CD4-positive, alpha-beta T cell treated with Interleukin-6 at 100 ng/mL for 8 hours (primary cell): ENCODE data around the gene CMPK1.
"Not testable (repeated sequence)": the region's sequence is repeated elsewhere in the genome, so short reads cannot be mapped to it uniquely, and the experiment has no call there.

Experiments
- DNase-seq: peaks from one replicate; pipeline ENCODE4 v3.0.0-alpha.2; 2020; ENCODE audit warnings: mixed read lengths, low spot score

Gene CMPK1

GRCh38 chr1:47338249-47339077 lies 4.9 kb downstream of the CMPK1 start:
- no peak for DNase-seq

DNA sequence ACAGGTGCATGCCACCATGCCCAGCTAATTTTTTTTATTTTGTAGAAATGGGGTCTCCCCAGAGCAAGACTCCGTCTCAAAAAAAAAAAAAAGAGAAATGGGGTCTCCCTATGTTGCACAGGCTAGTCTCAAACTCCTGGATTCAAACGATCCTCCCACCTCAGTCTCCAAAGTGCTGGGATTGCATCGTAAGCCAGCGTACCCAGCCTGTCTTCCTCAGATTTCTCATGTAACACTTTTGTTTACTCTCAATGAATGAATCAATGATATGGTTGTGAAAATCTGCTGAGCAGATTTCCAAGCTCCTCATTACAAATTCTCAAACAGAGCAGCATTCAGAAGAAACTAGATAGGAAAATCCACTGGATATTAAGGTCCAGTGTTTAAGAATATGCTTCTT lies 6.6 kb downstream of the CMPK1 start:
- no peak for DNase-seq

GRCh38 chr1:47346979-47347378 lies 13.4 kb downstream of the CMPK1 start:
- DNase-seq: not testable (repeated sequence)

- no peak for DNase-seq
These were observed 14.1 kb downstream of the CMPK1 start for GRCh38 chr1:47347735-47348134.

DNA sequence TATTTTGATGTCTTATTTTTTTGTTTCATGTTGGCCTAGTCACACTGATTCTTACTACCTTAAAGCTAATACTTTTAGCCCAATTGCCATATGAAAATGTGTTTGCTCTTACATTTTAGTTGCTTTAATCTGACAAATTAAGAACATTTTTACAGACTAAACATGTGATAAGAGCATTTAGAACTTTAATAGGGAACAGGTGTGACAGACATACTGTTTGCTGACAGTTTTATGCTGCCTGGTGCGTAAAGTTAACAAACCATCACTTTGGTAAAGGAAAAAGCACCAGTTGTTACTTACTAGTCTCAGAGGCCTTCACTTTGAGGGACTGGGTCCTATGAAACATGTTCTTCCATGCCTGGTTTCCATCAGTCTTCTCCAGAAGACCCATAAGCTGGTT lies 14.7 kb downstream of the CMPK1 start:
- DNase-seq: no peak

DNA sequence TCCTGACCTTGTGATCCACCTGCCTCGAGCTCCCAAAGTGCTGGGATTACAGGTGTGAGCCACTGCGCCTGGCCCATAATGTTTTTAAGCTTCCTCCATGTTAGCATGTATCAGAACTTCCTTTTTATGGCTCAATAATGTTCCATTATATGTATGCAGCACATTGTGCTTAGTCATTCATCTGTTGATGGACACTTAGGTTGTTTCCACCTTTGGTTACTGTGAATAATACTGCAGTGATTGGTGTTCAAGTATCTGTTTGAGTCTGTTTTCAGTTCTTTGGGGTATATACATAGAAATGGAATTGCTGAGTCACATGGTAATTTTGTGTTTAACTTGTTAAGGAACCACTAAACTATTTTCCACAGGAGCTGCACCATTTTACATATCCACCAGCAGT lies 17.7 kb downstream of the CMPK1 start:
- DNase-seq: no peak

GRCh38 chr1:47361380-47361779 lies 27.8 kb downstream of the CMPK1 start:
- no peak for DNase-seq

GRCh38 chr1:47362828-47363227 lies 29.2 kb downstream of the CMPK1 start:
- DNase-seq: no peak

DNA sequence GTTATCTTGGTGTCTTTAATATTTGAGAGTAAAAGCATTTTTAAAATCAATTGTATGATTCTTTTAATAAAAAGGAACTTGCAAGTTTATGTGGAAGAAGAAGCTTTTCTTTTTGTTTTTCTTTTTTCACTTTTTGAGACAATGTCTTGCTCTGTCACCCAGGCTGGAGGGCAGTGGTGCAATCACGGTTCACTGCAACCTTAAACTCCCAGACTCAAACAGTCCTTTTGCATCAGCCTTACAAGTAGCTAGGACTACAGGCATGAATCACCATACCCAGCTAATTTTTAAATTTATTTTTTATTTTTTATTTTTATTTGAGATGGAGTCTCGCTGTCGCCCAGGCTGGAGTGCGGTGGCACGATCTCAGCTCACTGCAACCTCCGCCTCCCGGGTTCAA lies 34.1 kb downstream of the CMPK1 start:
- DNase-seq: no peak

- DNase-seq: no peak
These were observed 37.5 kb downstream of the CMPK1 start for GRCh38 chr1:47371016-47371517.

DNA sequence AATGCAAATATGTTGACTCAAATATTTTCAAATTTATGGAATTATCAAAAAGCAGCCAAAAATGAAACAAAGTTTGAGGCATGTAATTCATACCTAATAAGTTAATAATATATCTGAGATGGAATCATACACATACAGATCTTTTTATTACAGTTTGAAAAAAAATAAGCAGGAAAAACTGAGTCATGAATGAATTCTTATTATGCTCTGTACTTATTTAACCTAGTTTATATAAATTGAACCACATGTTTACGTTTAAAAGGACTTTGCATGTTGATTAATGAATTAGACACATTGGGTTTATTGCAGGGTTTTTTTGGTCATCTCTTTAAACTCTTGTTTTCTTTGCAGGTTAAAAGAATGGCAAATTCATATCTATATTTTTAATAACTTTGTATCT lies 40.9 kb downstream of the CMPK1 start:
- no peak for DNase-seq

- no peak for DNase-seq
These were observed 44.6 kb downstream of the CMPK1 start for GRCh38 chr1:47378147-47378546.

GRCh38 chr1:47380699-47381098 lies 47.1 kb downstream of the CMPK1 start:
- no peak for DNase-seq

DNA sequence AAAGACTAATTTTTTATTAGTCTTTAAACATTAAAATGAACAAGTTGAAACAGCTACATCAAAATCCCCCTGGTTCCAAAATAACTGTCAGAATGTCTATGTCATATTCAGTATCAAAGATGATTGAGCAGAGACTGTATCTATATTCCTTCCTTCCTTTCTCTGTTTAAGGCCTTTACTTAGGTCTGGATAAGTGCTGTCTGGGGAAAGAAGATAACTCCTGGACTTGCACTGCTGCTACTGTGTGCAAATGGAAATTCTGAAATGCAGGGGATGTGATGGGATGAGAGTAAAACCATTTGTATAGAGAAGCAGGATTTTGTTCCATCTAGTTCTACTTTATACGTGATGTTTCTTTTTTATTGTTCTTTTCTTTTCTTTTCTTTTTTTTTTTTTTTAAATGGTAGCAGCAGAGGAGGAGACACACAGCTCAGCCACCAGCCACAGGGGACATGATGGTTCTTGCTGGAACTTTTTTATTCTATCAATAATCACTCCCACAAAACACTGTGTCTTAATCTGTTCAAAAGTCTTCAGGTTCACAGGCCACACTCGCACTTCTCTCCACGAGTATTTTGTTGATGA lies 48.9 kb downstream of the CMPK1 start:
- DNase-seq: no peak

- no peak for DNase-seq
These were observed 50.5 kb downstream of the CMPK1 start for GRCh38 chr1:47384083-47384482.

DNA sequence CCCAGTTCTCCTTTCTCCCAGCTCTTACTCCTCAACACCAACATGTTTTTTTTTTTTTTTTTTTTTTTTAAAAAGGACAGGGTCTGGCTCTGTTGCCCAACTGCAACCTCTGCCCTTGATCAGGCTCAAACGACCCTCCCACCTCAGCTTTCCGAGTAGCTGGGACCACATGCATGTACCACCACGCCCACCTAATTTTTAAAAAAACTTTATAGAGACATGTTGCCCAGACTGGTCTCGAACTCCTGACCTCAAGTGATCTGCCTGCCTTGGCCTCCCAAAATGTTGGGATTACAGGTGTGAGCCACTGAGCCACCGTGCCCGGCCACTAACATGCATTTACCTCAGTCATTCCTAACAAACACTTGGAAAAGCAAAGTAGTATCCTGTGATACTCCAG lies 51.4 kb downstream of the CMPK1 start:
- no peak for DNase-seq

DNA sequence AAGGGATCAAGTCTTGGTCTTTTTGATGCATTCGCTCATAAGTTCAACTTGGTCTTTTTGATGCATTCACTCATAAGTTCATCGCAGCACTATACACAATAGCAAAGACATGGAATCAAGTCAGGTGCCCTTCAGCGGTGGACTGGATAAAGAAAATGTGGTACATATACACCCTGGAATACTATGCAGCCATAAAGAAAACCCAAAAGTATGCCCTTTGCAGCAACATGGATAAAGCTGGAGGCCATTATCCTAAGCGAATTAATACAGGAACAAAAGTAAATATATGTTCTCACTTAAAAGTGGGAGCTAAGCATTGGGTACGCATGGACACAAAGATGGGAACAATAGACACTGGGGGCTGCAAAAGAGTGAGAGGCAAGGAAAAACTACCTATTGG lies 52.7 kb downstream of the CMPK1 start:
- no peak for DNase-seq

DNA sequence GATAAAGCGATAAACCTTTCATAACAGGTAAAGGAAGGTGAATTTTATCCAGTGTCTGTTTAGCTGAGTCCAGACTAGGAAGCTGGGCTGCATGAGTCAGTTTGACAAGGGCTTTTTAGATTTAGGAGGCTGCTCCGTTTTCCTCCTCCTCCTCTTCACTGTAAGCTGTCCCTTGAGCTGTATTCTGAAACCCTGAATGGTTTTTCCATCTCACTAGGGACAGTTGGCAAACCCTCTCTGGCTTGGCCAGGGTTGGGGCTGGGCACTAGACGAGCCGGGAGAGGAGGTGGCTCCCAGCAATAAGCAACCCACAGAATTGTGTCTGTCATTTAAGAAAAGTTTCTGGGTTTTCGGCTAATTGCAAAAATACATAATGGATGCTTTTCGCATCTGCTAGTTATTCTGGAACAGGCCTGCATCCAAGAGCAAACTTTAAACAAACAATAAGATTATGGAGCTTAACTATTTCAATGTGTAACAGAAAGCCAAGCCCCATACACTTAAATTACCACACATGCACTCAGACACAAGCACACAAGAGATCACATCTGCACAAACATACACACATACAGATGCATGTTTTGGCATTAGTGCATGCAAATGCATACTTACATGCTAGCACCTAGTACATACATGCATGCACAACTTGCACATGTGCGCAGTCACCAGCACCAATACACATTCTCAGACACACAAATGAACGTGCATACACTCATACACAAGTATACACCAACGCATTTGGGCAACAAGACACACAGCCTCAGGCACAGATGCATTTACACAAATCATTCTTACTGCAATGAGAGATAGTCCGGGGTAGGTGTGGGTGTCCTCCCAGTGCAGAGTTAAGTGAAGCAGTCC lies 54.7 kb downstream of the CMPK1 start:
- DNase-seq: no peak

GRCh38 chr1:47388891-47389238 lies 55.3 kb downstream of the CMPK1 start:
- no peak for DNase-seq

DNA sequence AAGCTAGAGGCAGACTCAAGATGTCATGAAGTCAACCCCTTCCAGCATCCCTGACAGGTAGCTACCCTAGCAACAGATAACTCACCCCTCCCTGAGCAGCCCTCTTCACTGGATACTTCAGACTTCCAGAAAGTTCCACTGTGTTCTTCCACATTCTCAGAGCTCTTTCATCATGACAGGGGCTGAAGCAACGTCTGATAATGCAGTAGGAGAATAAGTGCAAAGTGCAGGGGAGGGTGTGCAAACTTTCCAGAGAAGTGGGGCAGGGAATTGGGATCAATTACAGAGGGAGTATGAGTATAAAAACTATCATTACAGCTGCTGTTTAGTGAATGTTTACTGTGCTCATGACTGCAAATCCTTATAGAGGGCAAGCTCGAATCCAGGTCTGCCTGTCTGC lies 56.1 kb downstream of the CMPK1 start:
- DNase-seq: no peak

DNA sequence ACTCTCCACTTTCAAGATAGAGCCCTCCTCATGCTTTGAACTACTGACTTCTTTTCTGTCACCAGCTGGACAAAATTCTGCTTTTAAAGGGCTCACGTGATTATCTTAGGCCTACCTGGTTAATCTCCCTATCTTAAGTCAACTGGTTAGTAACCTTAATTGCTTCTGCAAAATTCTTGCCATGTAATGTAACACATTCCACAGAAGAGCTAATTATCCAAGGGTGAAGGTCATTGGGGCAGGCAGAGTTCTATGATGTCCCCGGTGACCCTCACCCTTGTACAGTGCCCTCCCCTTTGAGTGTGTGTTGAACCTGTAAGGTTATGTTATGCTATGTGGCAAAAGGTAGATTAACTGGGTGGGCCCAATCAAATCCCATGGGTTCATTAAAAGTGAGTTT lies 57.3 kb downstream of the CMPK1 start:
- no peak for DNase-seq

GRCh38 chr1:47393141-47393540 lies 59.6 kb downstream of the CMPK1 start:
- DNase-seq: no peak

DNA sequence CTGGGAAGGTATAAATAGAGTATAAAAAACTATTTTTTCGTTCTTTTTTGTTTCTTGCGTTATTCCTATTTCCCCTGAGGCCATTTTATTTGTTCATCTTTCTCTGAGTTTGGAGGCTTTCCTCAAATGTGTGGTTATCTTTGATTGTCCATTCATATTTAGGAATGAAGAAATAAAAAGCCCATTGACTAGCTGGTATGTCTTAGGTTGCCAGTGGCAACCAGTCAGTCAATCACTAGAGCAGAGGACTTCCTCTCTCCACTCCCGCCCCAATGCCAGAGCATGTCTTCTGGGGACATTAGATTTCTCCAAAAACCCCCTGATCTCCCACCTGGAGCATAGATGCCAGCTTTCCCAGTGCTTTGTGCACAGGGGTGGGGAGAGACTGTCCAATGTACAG lies 61.8 kb downstream of the CMPK1 start:
- no peak for DNase-seq
